SH-SY5Y (cell line): ENCODE data around the gene GPR32.

Source experiments
- GATA2 ChIP-seq: IDR thresholded peaks from 2 replicates; pipeline ENCODE4 v1.6.1; 2011; ENCODE audit warnings: mild to moderate bottlenecking, low read depth, low read length
- GATA3 ChIP-seq: IDR thresholded peaks from 2 replicates; pipeline ENCODE4 v1.6.1; 2011; ENCODE audit warnings: low read depth, mild to moderate bottlenecking, low read length, moderate library complexity

- TF ChIP-seq GATA2 (no peak), GATA3 (no peak)
Observed at GRCh38 chr19:50821248-50821612, 51.0 kb downstream of the GPR32 start.
